ENCODE data around the gene RMND5B. TPM values are rescaled to one million over a fixed set of nuclear protein-coding genes. Genes with fewer than 3 reads are reported as not detected.

The RMND5B gene
- total RNA-seq, 1 experiment from 2014 or later: 30.3 TPM

- no peaks in the 10 kb centered on the region for H4K20me1 ChIP-seq (ENCODE audit: insufficient read depth)
- no peaks in the 10 kb centered on the region for H3K9me3 ChIP-seq (ENCODE audit: insufficient read depth, low read depth)
- CTCF ChIA-PET: no interaction called here
- no peak for TF ChIP-seq CTCF (conservative IDR thresholded peaks at IDR 0.05)
- TF ChIP-seq EZH2 (IDR thresholded peaks at IDR 0.05; ENCODE audit: low read depth): no peak
- POLR2A ChIA-PET (ENCODE audit: unreplicated experiment): no interaction called here
- no peak overlapping the region for H3K27ac ChIP-seq
- peaks cover 45% of the 10 kb centered on the region for H3F3A ChIP-seq (ENCODE audit: insufficient read depth, low read depth)
- no peak overlapping the region for H2AFZ ChIP-seq
- intact Hi-C loops (cut with micrococcal nuclease; ENCODE audit: unreplicated experiment): no loop called here
- no peaks in the 10 kb centered on the region for H3K9me2 ChIP-seq (ENCODE audit: insufficient read depth)
- no peak for DNase-seq
- BruUV-seq (replicated peaks): no TSS peak
- H3K4me1 ChIP-seq (replicated peaks; ENCODE audit: insufficient read depth): peaks cover 71% of the 10 kb centered on the region
- no peak overlapping the region for H3K4me3 ChIP-seq
- no peaks in the 10 kb centered on the region for H3K27me3 ChIP-seq (ENCODE audit: insufficient read depth, low read depth)
- no peaks in the 10 kb centered on the region for H3K79me2 ChIP-seq (ENCODE audit: low read depth)
- no peaks in the 10 kb centered on the region for H3K36me3 ChIP-seq (ENCODE audit: low read depth)
- H3K4me2 ChIP-seq: no peak overlapping the region
These were observed 24.7 kb upstream of the RMND5B start for GRCh38 chr5:178106086-178106485.

GRCh38 chr5:178106556-178107239 lies 24.1 kb upstream of the RMND5B start:
- Histone ChIP-seq H3F3A (ENCODE audit: insufficient read depth, low read depth) (peaks cover 45% of the 10 kb centered on the region), H2AFZ (no peak overlapping the region), H3K27me3 (ENCODE audit: insufficient read depth, low read depth) (no peaks in the 10 kb centered on the region), H4K20me1 (ENCODE audit: insufficient read depth) (no peaks in the 10 kb centered on the region), H3K9me2 (ENCODE audit: insufficient read depth) (no peaks in the 10 kb centered on the region), H3K9me3 (ENCODE audit: insufficient read depth, low read depth) (no peaks in the 10 kb centered on the region), H3K79me2 (ENCODE audit: low read depth) (no peaks in the 10 kb centered on the region), H3K36me3 (ENCODE audit: low read depth) (no peaks in the 10 kb centered on the region), H3K27ac (peak overlapping the region; percentile 31; the same call in 1 of the 2 replicates), H3K4me2 (peak overlapping the region; percentile 73), H3K4me3 (no peak overlapping the region), H3K4me1 (replicated peaks; ENCODE audit: insufficient read depth) (peaks cover 74% of the 10 kb centered on the region)
- BruUV-seq (replicated peaks): no TSS peak
- DNase-seq: peak; percentile 49 to 79
- intact Hi-C loops (cut with micrococcal nuclease; ENCODE audit: unreplicated experiment): no loop called here
- POLR2A ChIA-PET (ENCODE audit: unreplicated experiment): interaction anchor here (0.6 kb wide), 1 partner anchor 609 kb away, joined by 3 read pairs; the partner anchor contains the start of gene PDLIM7
- CTCF ChIA-PET: no interaction called here
- no peak for TF ChIP-seq EZH2 (IDR thresholded peaks at IDR 0.05; ENCODE audit: low read depth)
- TF ChIP-seq CTCF (conservative IDR thresholded peaks at IDR 0.05): no peak

- Histone ChIP-seq H3K36me3 (ENCODE audit: low read depth) (no peaks in the 10 kb centered on the region), H3K27ac (peak overlapping the region; percentile 75), H3K4me2 (peak overlapping the region; percentile 73), H3K9me3 (ENCODE audit: insufficient read depth, low read depth) (no peaks in the 10 kb centered on the region), H4K20me1 (ENCODE audit: insufficient read depth) (no peaks in the 10 kb centered on the region), H3K9me2 (ENCODE audit: insufficient read depth) (no peaks in the 10 kb centered on the region), H2AFZ (0 out of 2 replicates have a peak overlapping the region, but pooled peaks have one; percentile 20), H3K4me1 (replicated peaks; ENCODE audit: insufficient read depth) (peaks cover 84% of the 10 kb centered on the region), H3K79me2 (ENCODE audit: low read depth) (no peaks in the 10 kb centered on the region), H3K4me3 (no peak overlapping the region; the same call in 1 of the 2 replicates), H3F3A (ENCODE audit: insufficient read depth, low read depth) (peaks cover 55% of the 10 kb centered on the region), H3K27me3 (ENCODE audit: insufficient read depth, low read depth) (no peaks in the 10 kb centered on the region)
- no TSS peak for BruUV-seq (replicated peaks)
- ChIA-PET POLR2A (ENCODE audit: unreplicated experiment) (no interaction called here), CTCF (no interaction called here)
- DNase-seq: no peak
- intact Hi-C loops (cut with micrococcal nuclease; ENCODE audit: unreplicated experiment): loop anchor here (2.0 kb wide), 1 partner anchor 17 kb away; no protein-coding TSS in a partner anchor
- no peak for TF ChIP-seq EZH2 (IDR thresholded peaks at IDR 0.05; ENCODE audit: low read depth)
- no peak for TF ChIP-seq CTCF (conservative IDR thresholded peaks at IDR 0.05)
These were observed 23.0 kb upstream of the RMND5B start for GRCh38 chr5:178107756-178108310.

Measured in PC-9 (cell line).